ENCODE measurements around the gene PFN1. TPM values are rescaled to one million over a fixed set of nuclear protein-coding genes. Genes with fewer than 3 reads are reported as not detected.
A peak's percentile ranks its signal among the peaks of the same experiment; 100 is the strongest.

Gene PFN1
- total RNA-seq, 1 donor from 2014 or later: 1,346 TPM

GRCh38 chr17:4971826-4972225, 23.5 kb upstream of the PFN1 start:
- Histone ChIP-seq H3K27me3 (ENCODE audit: insufficient read depth, low read length) (no peaks in the 10 kb centered on the region), H2AFZ (ENCODE audit: low read depth, low read length) (no peak overlapping the region), H3K4me1 (ENCODE audit: insufficient read depth, low read length) (peaks cover 23% of the 10 kb centered on the region), H3K9me3 (ENCODE audit: insufficient read depth, low read depth, low read length) (no peaks in the 10 kb centered on the region), H4K20me1 (ENCODE audit: insufficient read depth, low read length) (peaks cover 41% of the 10 kb centered on the region), H3K4me2 (ENCODE audit: low read length) (no peak overlapping the region), H3K36me3 (ENCODE audit: insufficient read depth, low read length) (peaks cover 9% of the 10 kb centered on the region), H3K9ac (ENCODE audit: low read length) (no peak overlapping the region), H3K27ac (ENCODE audit: low read depth, low read length) (no peak overlapping the region), H3K4me3 (ENCODE audit: insufficient read depth, low read depth, low read length) (no peak overlapping the region), H3K79me2 (ENCODE audit: insufficient read depth, low read length) (peaks cover 41% of the 10 kb centered on the region)
- Mint-ChIP-seq H3K4me3 (ENCODE audit: unreplicated experiment) (no peak overlapping the region), H3K9me3 (ENCODE audit: unreplicated experiment) (no peaks in the 10 kb centered on the region), H3K27me3 (ENCODE audit: low read depth, unreplicated experiment) (no peaks in the 10 kb centered on the region), H3K36me3 (ENCODE audit: low read depth, unreplicated experiment) (peaks cover 28% of the 10 kb centered on the region), H3K27ac (ENCODE audit: unreplicated experiment) (no peak overlapping the region), H3K4me1 (ENCODE audit: low read depth, unreplicated experiment) (peaks cover 24% of the 10 kb centered on the region)
- TF ChIP-seq CTCF (IDR thresholded peaks at IDR 0.05; ENCODE audit: insufficient read depth, low read depth, low read length): no peak
- TF ChIP-seq EZH2 (IDR thresholded peaks at IDR 0.05; ENCODE audit: insufficient read depth, low read length): no peak
- FAIRE-seq (no peak), DNase-seq (ENCODE audit: low read depth) (no peak)

GRCh38 chr17:4970273-4970672, 21.9 kb upstream of the PFN1 start:
- Histone ChIP-seq H3K4me2 (ENCODE audit: low read length) (peak overlapping the region; percentile 95), H3K9me3 (ENCODE audit: insufficient read depth, low read depth, low read length) (no peaks in the 10 kb centered on the region), H3K4me1 (ENCODE audit: insufficient read depth, low read length) (peaks cover 33% of the 10 kb centered on the region), H3K27me3 (ENCODE audit: insufficient read depth, low read length) (no peaks in the 10 kb centered on the region), H3K27ac (ENCODE audit: low read depth, low read length) (peak overlapping the region; percentile 87), H3K4me3 (ENCODE audit: insufficient read depth, low read depth, low read length) (no peak overlapping the region), H3K36me3 (ENCODE audit: insufficient read depth, low read length) (peaks cover 7% of the 10 kb centered on the region), H4K20me1 (ENCODE audit: insufficient read depth, low read length) (peaks cover 40% of the 10 kb centered on the region), H3K79me2 (ENCODE audit: insufficient read depth, low read length) (peaks cover 50% of the 10 kb centered on the region), H3K9ac (ENCODE audit: low read length) (peak overlapping the region; percentile 93), H2AFZ (ENCODE audit: low read depth, low read length) (no peak overlapping the region)
- H3K9me3 Mint-ChIP-seq (ENCODE audit: unreplicated experiment): peaks cover 3% of the 10 kb centered on the region
- H3K27me3 Mint-ChIP-seq (ENCODE audit: low read depth, unreplicated experiment): no peaks in the 10 kb centered on the region
- no peak overlapping the region for H3K4me3 Mint-ChIP-seq (ENCODE audit: unreplicated experiment)
- peaks cover 29% of the 10 kb centered on the region for H3K36me3 Mint-ChIP-seq (ENCODE audit: low read depth, unreplicated experiment)
- H3K4me1 Mint-ChIP-seq (ENCODE audit: low read depth, unreplicated experiment): peaks cover 27% of the 10 kb centered on the region
- FAIRE-seq (no peak), DNase-seq (ENCODE audit: low read depth) (no peak)
- TF ChIP-seq EZH2 (IDR thresholded peaks at IDR 0.05; ENCODE audit: insufficient read depth, low read length) (no peak), CTCF (IDR thresholded peaks at IDR 0.05; ENCODE audit: insufficient read depth, low read depth, low read length) (no peak)
- no peak overlapping the region for H3K27ac Mint-ChIP-seq (ENCODE audit: unreplicated experiment)

- Mint-ChIP-seq H3K4me1 (ENCODE audit: low read depth, unreplicated experiment) (peaks cover 29% of the 10 kb centered on the region), H3K9me3 (ENCODE audit: unreplicated experiment) (peaks cover 5% of the 10 kb centered on the region), H3K36me3 (ENCODE audit: low read depth, unreplicated experiment) (peaks cover 27% of the 10 kb centered on the region), H3K27me3 (ENCODE audit: low read depth, unreplicated experiment) (no peaks in the 10 kb centered on the region), H3K27ac (ENCODE audit: unreplicated experiment) (no peak overlapping the region), H3K4me3 (ENCODE audit: unreplicated experiment) (no peak overlapping the region)
- Histone ChIP-seq H4K20me1 (ENCODE audit: insufficient read depth, low read length) (peaks cover 34% of the 10 kb centered on the region), H3K4me1 (ENCODE audit: insufficient read depth, low read length) (peaks cover 33% of the 10 kb centered on the region), H3K9me3 (ENCODE audit: insufficient read depth, low read depth, low read length) (no peaks in the 10 kb centered on the region), H3K27me3 (ENCODE audit: insufficient read depth, low read length) (no peaks in the 10 kb centered on the region), H3K4me3 (ENCODE audit: insufficient read depth, low read depth, low read length) (peak overlapping the region; percentile 87), H3K79me2 (ENCODE audit: insufficient read depth, low read length) (peaks cover 54% of the 10 kb centered on the region), H3K9ac (ENCODE audit: low read length) (peak overlapping the region; percentile 93), H3K36me3 (ENCODE audit: insufficient read depth, low read length) (peaks cover 7% of the 10 kb centered on the region), H2AFZ (ENCODE audit: low read depth, low read length) (no peak overlapping the region), H3K4me2 (ENCODE audit: low read length) (peak overlapping the region; percentile 95), H3K27ac (ENCODE audit: low read depth, low read length) (peak overlapping the region; percentile 87)
- FAIRE-seq (no peak), DNase-seq (ENCODE audit: low read depth) (peak; percentile 44)
- TF ChIP-seq EZH2 (IDR thresholded peaks at IDR 0.05; ENCODE audit: insufficient read depth, low read length) (no peak), CTCF (IDR thresholded peaks at IDR 0.05; ENCODE audit: insufficient read depth, low read depth, low read length) (no peak)
These were observed 21.3 kb upstream of the PFN1 start for GRCh38 chr17:4969551-4970173.
